HEK293 (cell line): ENCODE data around the gene AHCYL2.

Experiments
- CTCF ChIA-PET: fragments of 350-600 bp; formaldehyde crosslinking; extraction: SDS; loops from one replicate; lab custom pipeline; 2021; ENCODE audit warnings: antibody characterized with exemption; lab: Yijun Ruan, JAX
- POLR2A ChIA-PET: fragments of 300-600 bp; formaldehyde crosslinking; extraction: SDS; loops from one replicate; lab custom pipeline; 2020; ENCODE audit warnings: antibody characterized with exemption, inconsistent platforms; lab: Yijun Ruan, JAX
- H3K27ac ChIP-seq: fragments of 200-500 bp; sonication (Bioruptor generic); 2 replicates; pipeline ENCODE4 v1.5.1; 2014; ENCODE audit warnings: low read depth, low read length, control low read depth, inconsistent platforms; ENCODE audit errors: extremely low read depth
- H3K36me3 ChIP-seq, 2 experiments: fragments of 200-500 bp in 1 of 2; sonication (Bioruptor generic) in 1 of 2; 1 replicate in 1 of 2; 2 replicates in 1 of 2; pipeline ENCODE4 v1.5.1; 2014 to 2017; ENCODE audit warnings: inconsistent platforms in 2 of 2, low read length in 2 of 2; ENCODE audit not compliant: control insufficient read depth in 2 of 2, insufficient read depth in 1 of 2
- H3K4me1 ChIP-seq: fragments of 200-500 bp; sonication (Bioruptor generic); 2 replicates; pipeline ENCODE4 v1.5.1; 2014; ENCODE audit warnings: mild to moderate bottlenecking, low read length, inconsistent platforms; ENCODE audit not compliant: control insufficient read depth, insufficient read depth
- H3K4me3 ChIP-seq: 2 replicates; pipeline ENCODE4 v1.5.1; 2011; ENCODE audit warnings: low read depth, mild to moderate bottlenecking, control low read depth, low read length, moderate library complexity
- H3K9me3 ChIP-seq: fragments of 200-500 bp; sonication (Bioruptor generic); 2 replicates; pipeline ENCODE4 v1.5.1; 2014; ENCODE audit warnings: low read depth, low read length, inconsistent platforms; ENCODE audit not compliant: control insufficient read depth, insufficient read depth
- ATF2 ChIP-seq: fragments of 450-650 bp; formaldehyde crosslinking; IDR thresholded peaks from 2 replicates; pipeline ENCODE4 v1.5.1; 2016; ENCODE audit warnings: missing biosample characterization, missing genetic modification characterization, low read depth
- BCL11A ChIP-seq: fragments of 450-650 bp; formaldehyde crosslinking; IDR thresholded peaks from 2 replicates; pipeline ENCODE4 v1.5.1; 2016; ENCODE audit warnings: low read depth, missing biosample characterization, missing genetic modification characterization
- OSR2 ChIP-seq: fragments of 450-650 bp; formaldehyde crosslinking; IDR thresholded peaks from 2 replicates; pipeline ENCODE4 v1.5.1; 2016; ENCODE audit warnings: missing biosample characterization, missing genetic modification characterization
- SETDB1 ChIP-seq: IDR thresholded peaks from one replicate; pipeline ENCODE4 v1.6.1; 2017; ENCODE audit warnings: mild to moderate bottlenecking, low read length, moderate library complexity, mixed read lengths; ENCODE audit not compliant: insufficient read length
- SP7 ChIP-seq: fragments of 450-650 bp; formaldehyde crosslinking; IDR thresholded peaks from 2 replicates; pipeline ENCODE4 v1.5.1; 2016; ENCODE audit warnings: missing biosample characterization, missing genetic modification characterization
- ZNF560 ChIP-seq: fragments of 450-650 bp; formaldehyde crosslinking; IDR thresholded peaks from 2 replicates; pipeline ENCODE4 v1.5.1; 2017; ENCODE audit warnings: missing biosample characterization, missing genetic modification characterization, borderline replicate concordance
- ZNF654 ChIP-seq: fragments of 450-650 bp; formaldehyde crosslinking; IDR thresholded peaks from 2 replicates; pipeline ENCODE4 v1.5.1; 2016; ENCODE audit warnings: low read depth, missing biosample characterization, missing genetic modification characterization
- TF ChIP-seq, protein P1 (sequence below): fragments of 450-650 bp; formaldehyde crosslinking; IDR thresholded peaks from 2 replicates; pipeline ENCODE4 v1.5.1; 2017; ENCODE audit warnings: missing biosample characterization, missing genetic modification characterization
- TF ChIP-seq, protein P2 (sequence below): fragments of 450-650 bp; formaldehyde crosslinking; conservative IDR thresholded peaks from 2 replicates; pipeline ENCODE4 v1.5.1; 2016; ENCODE audit warnings: low read depth, missing biosample characterization, missing genetic modification characterization
- TF ChIP-seq, protein P3 (sequence below): fragments of 450-650 bp; formaldehyde crosslinking; IDR thresholded peaks from 2 replicates; pipeline ENCODE4; 2016; ENCODE audit warnings: missing biosample characterization, missing genetic modification characterization

AHCYL2 gene

DNA sequence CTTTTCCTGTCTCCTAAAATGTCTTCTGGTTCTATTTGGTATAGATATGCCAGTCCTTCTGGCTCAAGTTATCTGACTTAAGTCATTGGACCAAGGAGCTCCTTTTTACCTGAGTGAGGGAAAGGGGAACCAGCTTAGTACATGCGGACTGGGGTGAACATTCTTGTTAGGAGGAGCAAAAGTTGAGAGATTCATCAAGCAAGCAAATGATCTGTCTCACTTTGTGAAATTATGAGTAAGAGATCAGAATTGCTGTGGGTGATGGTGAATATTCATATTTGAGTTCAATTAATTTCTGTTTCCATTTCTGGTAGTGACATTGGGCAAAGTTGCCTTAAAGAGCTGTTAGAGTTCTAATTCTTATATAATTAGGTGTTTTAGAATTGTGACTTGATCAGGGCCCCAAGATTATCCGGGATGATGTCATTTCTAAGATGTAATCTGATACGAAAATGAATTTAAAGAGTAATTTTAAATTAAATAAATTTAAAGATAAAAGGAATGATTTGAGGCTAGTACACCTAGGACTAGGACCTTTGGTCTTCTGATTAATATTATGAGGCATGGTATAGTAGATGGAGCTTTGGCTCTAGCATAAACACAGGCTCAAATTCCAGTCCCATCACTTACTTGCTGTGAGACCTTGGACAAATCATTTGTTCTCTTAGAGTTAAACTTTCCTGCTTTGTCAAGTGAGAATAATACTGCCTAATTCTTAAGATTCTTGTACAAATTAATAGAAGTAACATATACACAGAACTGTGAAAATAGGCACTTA, 149.0 kb downstream of the AHCYL2 start:
- Histone ChIP-seq H3K27ac (no peak overlapping the region), H3K9me3 (no peaks in the 10 kb centered on the region)
- TF ChIP-seq ATF2 (tag by site-specific recombination) = peak; percentile 74
- TF ChIP-seq, protein P1, sequence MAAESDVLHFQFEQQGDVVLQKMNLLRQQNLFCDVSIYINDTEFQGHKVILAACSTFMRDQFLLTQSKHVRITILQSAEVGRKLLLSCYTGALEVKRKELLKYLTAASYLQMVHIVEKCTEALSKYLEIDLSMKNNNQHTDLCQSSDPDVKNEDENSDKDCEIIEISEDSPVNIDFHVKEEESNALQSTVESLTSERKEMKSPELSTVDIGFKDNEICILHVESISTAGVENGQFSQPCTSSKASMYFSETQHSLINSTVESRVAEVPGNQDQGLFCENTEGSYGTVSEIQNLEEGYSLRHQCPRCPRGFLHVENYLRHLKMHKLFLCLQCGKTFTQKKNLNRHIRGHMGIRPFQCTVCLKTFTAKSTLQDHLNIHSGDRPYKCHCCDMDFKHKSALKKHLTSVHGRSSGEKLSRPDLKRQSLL (tag by site-specific recombination) = peak; percentile 78; the same call in 1 of the 2 replicates
- TF ChIP-seq SETDB1 = no peak
- TF ChIP-seq, all 188 proteins: peak for 2
- no peak overlapping the region for H3K4me3 ChIP-seq
- CTCF ChIA-PET = interaction anchor here (0.6 to 6.9 kb wide), 5 partner anchors 8 to 155 kb away, joined by 4 to 58 read pairs (median 33); no protein-coding TSS in a partner anchor
- H3K36me3 ChIP-seq = no peaks in the 10 kb centered on the region
- POLR2A ChIA-PET = no interaction called here
- no peaks in the 10 kb centered on the region for H3K4me1 ChIP-seq

GRCh38 chr7:129375141-129375938, 150.5 kb downstream of the AHCYL2 start:
- no peaks in the 10 kb centered on the region for H3K9me3 ChIP-seq
- CTCF ChIA-PET = interaction anchor here (0.6 to 6.9 kb wide), 16 partner anchors 8 to 473 kb away, joined by 3 to 58 read pairs (median 7); no protein-coding TSS in a partner anchor
- no peaks in the 10 kb centered on the region for H3K36me3 ChIP-seq
- H3K4me1 ChIP-seq = no peaks in the 10 kb centered on the region
- POLR2A ChIA-PET = no interaction called here
- peak; percentile 80 for TF ChIP-seq SP7 (tag by site-specific recombination)
- TF ChIP-seq, protein P2, sequence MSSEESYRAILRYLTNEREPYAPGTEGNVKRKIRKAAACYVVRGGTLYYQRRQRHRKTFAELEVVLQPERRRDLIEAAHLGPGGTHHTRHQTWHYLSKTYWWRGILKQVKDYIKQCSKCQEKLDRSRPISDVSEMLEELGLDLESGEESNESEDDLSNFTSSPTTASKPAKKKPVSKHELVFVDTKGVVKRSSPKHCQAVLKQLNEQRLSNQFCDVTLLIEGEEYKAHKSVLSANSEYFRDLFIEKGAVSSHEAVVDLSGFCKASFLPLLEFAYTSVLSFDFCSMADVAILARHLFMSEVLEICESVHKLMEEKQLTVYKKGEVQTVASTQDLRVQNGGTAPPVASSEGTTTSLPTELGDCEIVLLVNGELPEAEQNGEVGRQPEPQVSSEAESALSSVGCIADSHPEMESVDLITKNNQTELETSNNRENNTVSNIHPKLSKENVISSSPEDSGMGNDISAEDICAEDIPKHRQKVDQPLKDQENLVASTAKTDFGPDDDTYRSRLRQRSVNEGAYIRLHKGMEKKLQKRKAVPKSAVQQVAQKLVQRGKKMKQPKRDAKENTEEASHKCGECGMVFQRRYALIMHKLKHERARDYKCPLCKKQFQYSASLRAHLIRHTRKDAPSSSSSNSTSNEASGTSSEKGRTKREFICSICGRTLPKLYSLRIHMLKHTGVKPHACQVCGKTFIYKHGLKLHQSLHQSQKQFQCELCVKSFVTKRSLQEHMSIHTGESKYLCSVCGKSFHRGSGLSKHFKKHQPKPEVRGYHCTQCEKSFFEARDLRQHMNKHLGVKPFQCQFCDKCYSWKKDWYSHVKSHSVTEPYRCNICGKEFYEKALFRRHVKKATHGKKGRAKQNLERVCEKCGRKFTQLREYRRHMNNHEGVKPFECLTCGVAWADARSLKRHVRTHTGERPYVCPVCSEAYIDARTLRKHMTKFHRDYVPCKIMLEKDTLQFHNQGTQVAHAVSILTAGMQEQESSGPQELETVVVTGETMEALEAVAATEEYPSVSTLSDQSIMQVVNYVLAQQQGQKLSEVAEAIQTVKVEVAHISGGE = no peak
- TF ChIP-seq, all 188 proteins: peak for 1
- no peak overlapping the region for H3K4me3 ChIP-seq
- no peak overlapping the region for H3K27ac ChIP-seq

GRCh38 chr7:129376076-129376777, 151.4 kb downstream of the AHCYL2 start:
- Histone ChIP-seq H3K27ac (no peak overlapping the region), H3K4me1 (no peaks in the 10 kb centered on the region), H3K4me3 (no peak overlapping the region), H3K36me3 (no peaks in the 10 kb centered on the region), H3K9me3 (no peaks in the 10 kb centered on the region)
- POLR2A ChIA-PET = interaction anchor here (1.0 kb wide), 1 partner anchor 58 kb away, joined by 4 read pairs; the partner anchor contains the start of gene STRIP2
- CTCF ChIA-PET = interaction anchor here (0.5 to 6.9 kb wide), 34 partner anchors 8 to 472 kb away, joined by 3 to 58 read pairs (median 4); partner anchors contain the start of gene STRIP2
- peak; percentile 46 for TF ChIP-seq ZNF654 (tag by site-specific recombination)
- TF ChIP-seq ZNF560 (tag by site-specific recombination) = no peak
- no peak for TF ChIP-seq OSR2
- TF ChIP-seq, protein P3, sequence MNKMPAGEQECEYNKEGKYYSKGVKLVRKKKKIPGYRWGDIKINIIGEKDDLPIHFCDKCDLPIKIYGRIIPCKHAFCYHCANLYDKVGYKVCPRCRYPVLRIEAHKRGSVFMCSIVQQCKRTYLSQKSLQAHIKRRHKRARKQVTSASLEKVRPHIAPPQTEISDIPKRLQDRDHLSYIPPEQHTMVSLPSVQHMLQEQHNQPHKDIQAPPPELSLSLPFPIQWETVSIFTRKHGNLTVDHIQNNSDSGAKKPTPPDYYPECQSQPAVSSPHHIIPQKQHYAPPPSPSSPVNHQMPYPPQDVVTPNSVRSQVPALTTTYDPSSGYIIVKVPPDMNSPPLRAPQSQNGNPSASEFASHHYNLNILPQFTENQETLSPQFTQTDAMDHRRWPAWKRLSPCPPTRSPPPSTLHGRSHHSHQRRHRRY (tag by site-specific recombination) = no peak
- TF ChIP-seq BCL11A (tag by site-specific recombination) = no peak
